Measurements from ENCODE around the gene KDM1B.
A peak's percentile ranks its signal among the peaks of the same experiment; 100 is the strongest.

KDM1B gene

GRCh38 chr6:18260448-18261106 lies 105.4 kb downstream of the KDM1B start:
- peak overlapping the region; percentile 95 for H3K4me3 ChIP-seq (replicated peaks; ENCODE audit: low read depth, low read length)
- TF ChIP-seq CTCF (IDR thresholded peaks at IDR 0.05; ENCODE audit: low read depth, low read length, missing control alignments), result no peak
- no peak for DNase-seq (ENCODE audit: extremely low read depth, low read depth)

- no peak for DNase-seq (ENCODE audit: extremely low read depth, low read depth)
- no peak for TF ChIP-seq CTCF (IDR thresholded peaks at IDR 0.05; ENCODE audit: low read depth, low read length, missing control alignments)
- peak overlapping the region; percentile 95 for H3K4me3 ChIP-seq (replicated peaks; ENCODE audit: low read depth, low read length)
Measured at GRCh38 chr6:18261877-18262276, 106.7 kb downstream of the KDM1B start.

GRCh38 chr6:18262702-18263417 lies 107.6 kb downstream of the KDM1B start:
- DNase-seq (ENCODE audit: extremely low read depth, low read depth), result no peak
- no peak for TF ChIP-seq CTCF (IDR thresholded peaks at IDR 0.05; ENCODE audit: low read depth, low read length, missing control alignments)
- peak overlapping the region; percentile 95 for H3K4me3 ChIP-seq (replicated peaks; ENCODE audit: low read depth, low read length)

- no peak for DNase-seq (ENCODE audit: extremely low read depth, low read depth)
- no peak for TF ChIP-seq CTCF (IDR thresholded peaks at IDR 0.05; ENCODE audit: low read depth, low read length, missing control alignments)
- peak overlapping the region; percentile 95 for H3K4me3 ChIP-seq (replicated peaks; ENCODE audit: low read depth, low read length)
Measured at GRCh38 chr6:18263418-18264218, 108.4 kb downstream of the KDM1B start.

GRCh38 chr6:18264219-18264922 lies 109.1 kb downstream of the KDM1B start, which contains the start of gene DEK:
Gene DEK, minus strand, starts transcription at chr6:18264530. Its CDS starts 543 bp downstream, at chr6:18263987.
- peak within 1 kb of the TSS; percentile 95 for H3K4me3 ChIP-seq (replicated peaks; ENCODE audit: low read depth, low read length)
- peak; percentile 19 for TF ChIP-seq CTCF (IDR thresholded peaks at IDR 0.05; ENCODE audit: low read depth, low read length, missing control alignments)
- peak; percentile 47 for DNase-seq (ENCODE audit: extremely low read depth, low read depth)

GRCh38 chr6:18264923-18265377 lies 109.7 kb downstream of the KDM1B start:
- no peak for DNase-seq (ENCODE audit: extremely low read depth, low read depth)
- TF ChIP-seq CTCF (IDR thresholded peaks at IDR 0.05; ENCODE audit: low read depth, low read length, missing control alignments), result no peak
- H3K4me3 ChIP-seq (replicated peaks; ENCODE audit: low read depth, low read length), result peak overlapping the region; percentile 95
